Measurements from ENCODE around the gene CTNNA1. TPM values are rescaled to one million over a fixed set of nuclear protein-coding genes. Genes with fewer than 3 reads are reported as not detected.
A peak's percentile ranks its signal among the peaks of the same experiment; 100 is the strongest.
"Not testable (repeated sequence)": the region's sequence is repeated elsewhere in the genome, so short reads cannot be mapped to it uniquely, and the experiment has no call there.

CTNNA1 gene
- total and polyA plus RNA-seq, 2 donors from 2014 or later: 177 to 463 TPM

DNA sequence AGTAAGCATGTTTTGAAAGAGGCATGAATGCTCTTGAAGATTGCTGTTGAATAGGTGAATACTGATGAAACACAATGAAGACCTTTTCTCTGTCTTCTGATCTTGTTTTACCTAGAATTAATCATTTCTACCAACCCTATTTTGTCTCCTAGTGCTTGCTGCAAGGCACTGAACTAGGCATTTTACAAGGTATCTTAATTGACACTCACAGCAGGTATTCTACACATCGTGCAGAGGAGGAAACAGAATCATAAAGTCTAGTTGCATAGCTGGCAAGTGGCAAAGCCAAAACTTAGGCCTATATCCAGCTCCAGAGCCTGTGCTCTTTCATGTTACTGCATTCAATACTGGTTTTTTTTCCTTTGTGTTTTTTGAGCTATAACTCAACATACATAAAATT is 50.7 kb downstream of the CTNNA1 start:
- FAIRE-seq (no peak), DNase-seq (no peak)
- Histone ChIP-seq H3K27ac (ENCODE audit: low read depth in 2 of 2, low read length in 2 of 2) (no peak overlapping the region), H3K36me3 (ENCODE audit: control insufficient read depth in 2 of 3, insufficient read depth in 3 of 3, low read length in 3 of 3) (peaks cover 0 to 5% (median 2%) of the 10 kb centered on the region in 3 donors), H3K9me3 (ENCODE audit: control insufficient read depth in 2 of 3, insufficient read depth in 1 of 3, low read length in 3 of 3) (peaks cover 0 to 4% (median 0%) of the 10 kb centered on the region in 3 donors), H3K4me3 (ENCODE audit: low read length in 3 of 3) (no peak overlapping the region), H3K27me3 (ENCODE audit: control insufficient read depth, insufficient read depth, low read length) (no peaks in the 10 kb centered on the region), H3K9ac (ENCODE audit: low read length in 3 of 3) (no peak overlapping the region), H3K4me1 (ENCODE audit: control insufficient read depth in 2 of 3, insufficient read depth in 2 of 3, low read depth in 1 of 3, low read length in 3 of 3) (peaks cover 0 to 2% (median 0%) of the 10 kb centered on the region in 3 donors)
- TF ChIP-seq, protein P1, sequence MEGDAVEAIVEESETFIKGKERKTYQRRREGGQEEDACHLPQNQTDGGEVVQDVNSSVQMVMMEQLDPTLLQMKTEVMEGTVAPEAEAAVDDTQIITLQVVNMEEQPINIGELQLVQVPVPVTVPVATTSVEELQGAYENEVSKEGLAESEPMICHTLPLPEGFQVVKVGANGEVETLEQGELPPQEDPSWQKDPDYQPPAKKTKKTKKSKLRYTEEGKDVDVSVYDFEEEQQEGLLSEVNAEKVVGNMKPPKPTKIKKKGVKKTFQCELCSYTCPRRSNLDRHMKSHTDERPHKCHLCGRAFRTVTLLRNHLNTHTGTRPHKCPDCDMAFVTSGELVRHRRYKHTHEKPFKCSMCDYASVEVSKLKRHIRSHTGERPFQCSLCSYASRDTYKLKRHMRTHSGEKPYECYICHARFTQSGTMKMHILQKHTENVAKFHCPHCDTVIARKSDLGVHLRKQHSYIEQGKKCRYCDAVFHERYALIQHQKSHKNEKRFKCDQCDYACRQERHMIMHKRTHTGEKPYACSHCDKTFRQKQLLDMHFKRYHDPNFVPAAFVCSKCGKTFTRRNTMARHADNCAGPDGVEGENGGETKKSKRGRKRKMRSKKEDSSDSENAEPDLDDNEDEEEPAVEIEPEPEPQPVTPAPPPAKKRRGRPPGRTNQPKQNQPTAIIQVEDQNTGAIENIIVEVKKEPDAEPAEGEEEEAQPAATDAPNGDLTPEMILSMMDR (IDR thresholded peaks at IDR 0.05; ENCODE audit: borderline replicate concordance, extremely low read depth, insufficient read depth): no peak
- intact Hi-C loops (cut with DNase I): no loop called here

DNA sequence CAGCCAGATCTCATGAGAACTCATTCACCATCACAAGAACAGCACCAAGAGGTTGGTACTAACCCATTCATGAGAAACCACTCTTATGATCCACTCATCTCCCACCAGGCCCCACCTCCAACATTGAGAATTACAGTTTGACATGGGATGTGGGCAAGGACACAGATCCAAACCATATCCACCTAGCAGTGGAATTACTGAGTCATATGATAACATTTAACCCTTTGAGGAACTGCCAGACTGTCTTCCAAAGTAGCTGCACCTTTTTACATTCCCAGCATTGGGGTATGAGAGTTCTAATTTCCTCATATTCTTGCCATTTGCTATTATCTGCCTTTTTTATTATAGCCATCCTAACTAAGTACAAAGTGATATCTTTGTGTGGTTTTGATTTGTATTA is 51.9 kb downstream of the CTNNA1 start:
- peaks cover 0 to 2% (median 0%) of the 10 kb centered on the region in 3 donors for H3K9me3 ChIP-seq (ENCODE audit: control insufficient read depth in 2 of 3, insufficient read depth in 1 of 3, low read length in 3 of 3)
- no peak overlapping the region for H3K9ac ChIP-seq (ENCODE audit: low read length in 3 of 3)
- no peaks in the 10 kb centered on the region for H3K27me3 ChIP-seq (ENCODE audit: control insufficient read depth, insufficient read depth, low read length)
- H3K36me3 ChIP-seq (ENCODE audit: control insufficient read depth in 2 of 3, insufficient read depth in 3 of 3, low read length in 3 of 3): peaks cover 0 to 5% (median 2%) of the 10 kb centered on the region in 3 donors
- TF ChIP-seq, protein P1 (IDR thresholded peaks at IDR 0.05; ENCODE audit: borderline replicate concordance, extremely low read depth, insufficient read depth): no peak
- H3K4me1 ChIP-seq (ENCODE audit: control insufficient read depth in 2 of 3, insufficient read depth in 2 of 3, low read depth in 1 of 3, low read length in 3 of 3): peaks cover 0 to 5% (median 2%) of the 10 kb centered on the region in 3 donors
- DNase-seq: no peak
- intact Hi-C loops (cut with DNase I): no loop called here
- FAIRE-seq: no peak
- H3K27ac ChIP-seq (ENCODE audit: low read depth in 2 of 2, low read length in 2 of 2): no peak overlapping the region
- no peak overlapping the region for H3K4me3 ChIP-seq (ENCODE audit: low read length in 3 of 3)

DNA sequence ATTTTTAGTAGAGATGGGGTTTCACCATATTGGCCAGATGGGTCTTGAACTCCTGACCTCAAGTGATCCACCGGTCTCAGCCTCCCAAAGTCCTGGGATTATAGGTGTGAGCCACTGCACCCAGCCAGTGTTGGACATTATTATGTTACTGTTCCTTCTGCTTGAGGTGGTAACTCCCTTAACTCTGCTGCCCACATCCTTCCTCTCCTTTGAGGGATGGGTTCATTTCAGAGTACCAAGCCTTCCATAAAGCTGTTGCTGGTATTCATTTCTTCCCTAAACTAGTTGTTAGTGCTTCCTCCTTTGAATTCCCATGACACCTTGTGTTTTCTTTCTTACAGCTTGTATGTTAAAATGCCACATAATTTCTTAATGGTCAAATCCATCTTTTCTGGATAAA is 54.0 kb downstream of the CTNNA1 start:
- Histone ChIP-seq H3K4me3 (ENCODE audit: low read length in 3 of 3) (no peak overlapping the region), H3K27ac (ENCODE audit: low read depth in 2 of 2, low read length in 2 of 2) (no peak overlapping the region), H3K27me3 (ENCODE audit: control insufficient read depth, insufficient read depth, low read length) (no peaks in the 10 kb centered on the region), H3K9me3 (ENCODE audit: control insufficient read depth in 2 of 3, insufficient read depth in 1 of 3, low read length in 3 of 3) (no peaks in the 10 kb centered on the region), H3K36me3 (ENCODE audit: control insufficient read depth in 2 of 3, insufficient read depth in 3 of 3, low read length in 3 of 3) (peaks cover 0 to 5% (median 2%) of the 10 kb centered on the region in 3 donors), H3K4me1 (ENCODE audit: control insufficient read depth in 2 of 3, insufficient read depth in 2 of 3, low read depth in 1 of 3, low read length in 3 of 3) (peaks cover 0 to 5% (median 2%) of the 10 kb centered on the region in 3 donors), H3K9ac (ENCODE audit: low read length in 3 of 3) (no peak overlapping the region)
- no peak for FAIRE-seq
- no peak for DNase-seq
- intact Hi-C loops (cut with DNase I): no loop called here
- TF ChIP-seq, protein P1 (IDR thresholded peaks at IDR 0.05; ENCODE audit: borderline replicate concordance, extremely low read depth, insufficient read depth): no peak

DNA sequence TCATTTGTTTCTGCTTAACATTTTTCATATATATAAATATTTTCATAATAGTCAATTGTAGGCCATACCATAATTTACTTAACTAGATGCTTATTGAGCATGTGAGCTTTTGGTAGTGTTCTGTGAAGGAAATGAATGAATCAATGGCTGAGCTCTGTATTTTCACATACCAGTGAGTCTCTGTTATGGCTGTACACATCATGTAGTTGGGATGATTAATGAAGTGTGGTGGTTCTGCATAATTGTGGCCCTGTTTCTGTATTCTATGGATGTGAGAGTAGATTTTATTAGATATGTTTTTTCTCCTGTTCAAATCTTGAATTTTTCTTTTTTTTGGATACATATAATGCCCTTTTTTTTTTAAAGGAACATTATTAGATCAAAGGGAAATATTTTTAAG is 56.2 kb downstream of the CTNNA1 start:
- FAIRE-seq (peak; percentile 37), DNase-seq (no peak)
- Histone ChIP-seq H3K27me3 (ENCODE audit: control insufficient read depth, insufficient read depth, low read length) (no peaks in the 10 kb centered on the region), H3K9ac (ENCODE audit: low read length in 3 of 3) (no peak overlapping the region), H3K36me3 (ENCODE audit: control insufficient read depth in 2 of 3, insufficient read depth in 3 of 3, low read length in 3 of 3) (peaks cover 3 to 5% (median 5%) of the 10 kb centered on the region in 3 donors), H3K4me1 (ENCODE audit: control insufficient read depth in 2 of 3, insufficient read depth in 2 of 3, low read depth in 1 of 3, low read length in 3 of 3) (peaks cover 0 to 5% (median 0%) of the 10 kb centered on the region in 3 donors), H3K4me3 (ENCODE audit: low read length in 3 of 3) (no peak overlapping the region), H3K9me3 (ENCODE audit: control insufficient read depth in 2 of 3, insufficient read depth in 1 of 3, low read length in 3 of 3) (no peaks in the 10 kb centered on the region), H3K27ac (ENCODE audit: low read depth in 2 of 2, low read length in 2 of 2) (no peak overlapping the region)
- TF ChIP-seq, protein P1 (IDR thresholded peaks at IDR 0.05; ENCODE audit: borderline replicate concordance, extremely low read depth, insufficient read depth): no peak
- intact Hi-C loops (cut with DNase I): no loop called here

DNA sequence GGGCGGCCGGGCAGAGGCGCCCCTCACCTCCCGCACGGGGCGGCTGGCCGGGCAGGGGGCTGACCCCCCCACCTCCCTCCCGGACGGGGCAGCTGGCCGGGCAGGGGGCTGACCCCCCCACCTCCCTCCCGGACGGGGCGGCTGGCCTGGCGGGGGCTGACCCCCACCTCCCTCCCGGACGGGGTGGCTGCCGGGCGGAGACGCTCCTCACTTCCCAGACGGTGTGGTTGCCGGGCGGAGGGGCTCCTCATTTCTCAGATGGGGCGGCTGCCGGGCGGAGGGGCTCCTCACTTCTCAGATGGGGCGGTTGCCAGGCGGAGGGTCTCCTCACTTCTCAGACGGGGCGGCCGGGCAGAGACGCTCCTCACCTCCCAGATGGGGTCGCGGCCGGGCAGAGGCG is 57.6 kb downstream of the CTNNA1 start:
- H3K27me3 ChIP-seq (ENCODE audit: control insufficient read depth, insufficient read depth, low read length); H3K9me3 ChIP-seq (ENCODE audit: control insufficient read depth in 2 of 3, insufficient read depth in 1 of 3, low read length in 3 of 3); H3K4me3 ChIP-seq (ENCODE audit: low read length in 3 of 3); H3K4me1 ChIP-seq (ENCODE audit: control insufficient read depth in 2 of 3, insufficient read depth in 2 of 3, low read depth in 1 of 3, low read length in 3 of 3); H3K27ac ChIP-seq (ENCODE audit: low read depth in 2 of 2, low read length in 2 of 2); H3K9ac ChIP-seq (ENCODE audit: low read length in 3 of 3); H3K36me3 ChIP-seq (ENCODE audit: control insufficient read depth in 2 of 3, insufficient read depth in 3 of 3, low read length in 3 of 3); DNase-seq; intact Hi-C loops (cut with DNase I); FAIRE-seq: not testable (repeated sequence)

All from kidney (tissue), 14 donors.